ENCODE measurements around the gene GABRB3.

The GABRB3 gene

GRCh38 chr15:26673445-26673844, 99.4 kb downstream of the GABRB3 start:
- Mint-ChIP-seq H3K4me1 (ENCODE audit: low read depth) (no peaks in the 10 kb centered on the region), H3K36me3 (no peaks in the 10 kb centered on the region), H3K9me3 (ENCODE audit: low read depth) (no peaks in the 10 kb centered on the region), H3K4me3 (no peak overlapping the region), H3K27me3 (no peaks in the 10 kb centered on the region), H3K27ac (no peak overlapping the region)

GRCh38 chr15:26670116-26670515, 102.8 kb downstream of the GABRB3 start:
- Mint-ChIP-seq H3K4me3 (no peak overlapping the region), H3K36me3 (no peaks in the 10 kb centered on the region), H3K9me3 (ENCODE audit: low read depth) (no peaks in the 10 kb centered on the region), H3K27me3 (no peaks in the 10 kb centered on the region), H3K27ac (no peak overlapping the region), H3K4me1 (ENCODE audit: low read depth) (no peaks in the 10 kb centered on the region)

GRCh38 chr15:26667222-26667988, 105.5 kb downstream of the GABRB3 start:
- Mint-ChIP-seq H3K4me1 (ENCODE audit: low read depth) (no peaks in the 10 kb centered on the region), H3K4me3 (no peak overlapping the region), H3K9me3 (ENCODE audit: low read depth) (no peaks in the 10 kb centered on the region), H3K36me3 (no peaks in the 10 kb centered on the region), H3K27me3 (no peaks in the 10 kb centered on the region), H3K27ac (no peak overlapping the region)

- no peak overlapping the region for H3K27ac Mint-ChIP-seq
- H3K27me3 Mint-ChIP-seq, result no peaks in the 10 kb centered on the region
- H3K9me3 Mint-ChIP-seq (ENCODE audit: low read depth), result no peaks in the 10 kb centered on the region
- no peaks in the 10 kb centered on the region for H3K36me3 Mint-ChIP-seq
- no peak overlapping the region for H3K4me3 Mint-ChIP-seq
- no peaks in the 10 kb centered on the region for H3K4me1 Mint-ChIP-seq (ENCODE audit: low read depth)
These were observed 106.7 kb downstream of the GABRB3 start for GRCh38 chr15:26665957-26666791.

- Mint-ChIP-seq H3K27me3 (no peaks in the 10 kb centered on the region), H3K27ac (no peak overlapping the region), H3K4me3 (no peak overlapping the region), H3K36me3 (no peaks in the 10 kb centered on the region), H3K4me1 (ENCODE audit: low read depth) (no peaks in the 10 kb centered on the region), H3K9me3 (ENCODE audit: low read depth) (no peaks in the 10 kb centered on the region)
These were observed 110.6 kb downstream of the GABRB3 start for GRCh38 chr15:26662283-26662682.

GRCh38 chr15:26661748-26662147, 111.1 kb downstream of the GABRB3 start:
- no peaks in the 10 kb centered on the region for H3K9me3 Mint-ChIP-seq (ENCODE audit: low read depth)
- no peak overlapping the region for H3K27ac Mint-ChIP-seq
- no peaks in the 10 kb centered on the region for H3K36me3 Mint-ChIP-seq
- H3K4me1 Mint-ChIP-seq (ENCODE audit: low read depth), result no peaks in the 10 kb centered on the region
- no peak overlapping the region for H3K4me3 Mint-ChIP-seq
- H3K27me3 Mint-ChIP-seq, result no peaks in the 10 kb centered on the region

GRCh38 chr15:26661107-26661506, 111.8 kb downstream of the GABRB3 start:
- H3K27me3 Mint-ChIP-seq, result no peaks in the 10 kb centered on the region
- H3K4me1 Mint-ChIP-seq (ENCODE audit: low read depth), result no peaks in the 10 kb centered on the region
- H3K36me3 Mint-ChIP-seq, result no peaks in the 10 kb centered on the region
- H3K4me3 Mint-ChIP-seq, result no peak overlapping the region
- no peak overlapping the region for H3K27ac Mint-ChIP-seq
- H3K9me3 Mint-ChIP-seq (ENCODE audit: low read depth), result no peaks in the 10 kb centered on the region

GRCh38 chr15:26660241-26660640, 112.6 kb downstream of the GABRB3 start:
- no peak overlapping the region for H3K4me3 Mint-ChIP-seq
- H3K9me3 Mint-ChIP-seq (ENCODE audit: low read depth), result no peaks in the 10 kb centered on the region
- no peaks in the 10 kb centered on the region for H3K27me3 Mint-ChIP-seq
- no peak overlapping the region for H3K27ac Mint-ChIP-seq
- no peaks in the 10 kb centered on the region for H3K4me1 Mint-ChIP-seq (ENCODE audit: low read depth)
- H3K36me3 Mint-ChIP-seq, result no peaks in the 10 kb centered on the region

- H3K4me1 Mint-ChIP-seq (ENCODE audit: low read depth), result no peaks in the 10 kb centered on the region
- no peaks in the 10 kb centered on the region for H3K9me3 Mint-ChIP-seq (ENCODE audit: low read depth)
- H3K27me3 Mint-ChIP-seq, result no peaks in the 10 kb centered on the region
- H3K4me3 Mint-ChIP-seq, result no peak overlapping the region
- no peaks in the 10 kb centered on the region for H3K36me3 Mint-ChIP-seq
- H3K27ac Mint-ChIP-seq, result no peak overlapping the region
These were observed 114.6 kb downstream of the GABRB3 start for GRCh38 chr15:26658290-26658689.

GRCh38 chr15:26656080-26656479, 116.8 kb downstream of the GABRB3 start:
- H3K4me3 Mint-ChIP-seq, result no peak overlapping the region
- no peaks in the 10 kb centered on the region for H3K36me3 Mint-ChIP-seq
- H3K4me1 Mint-ChIP-seq (ENCODE audit: low read depth), result no peaks in the 10 kb centered on the region
- no peak overlapping the region for H3K27ac Mint-ChIP-seq
- no peaks in the 10 kb centered on the region for H3K9me3 Mint-ChIP-seq (ENCODE audit: low read depth)
- H3K27me3 Mint-ChIP-seq, result no peaks in the 10 kb centered on the region

GRCh38 chr15:26651909-26652308, 121.0 kb downstream of the GABRB3 start:
- Mint-ChIP-seq H3K4me1 (ENCODE audit: low read depth) (no peaks in the 10 kb centered on the region), H3K4me3 (no peak overlapping the region), H3K36me3 (no peaks in the 10 kb centered on the region), H3K9me3 (ENCODE audit: low read depth) (peaks cover 16% of the 10 kb centered on the region), H3K27me3 (no peaks in the 10 kb centered on the region), H3K27ac (no peak overlapping the region)

- H3K27ac Mint-ChIP-seq, result no peak overlapping the region
- H3K4me3 Mint-ChIP-seq, result no peak overlapping the region
- H3K27me3 Mint-ChIP-seq, result no peaks in the 10 kb centered on the region
- no peaks in the 10 kb centered on the region for H3K4me1 Mint-ChIP-seq (ENCODE audit: low read depth)
- H3K9me3 Mint-ChIP-seq (ENCODE audit: low read depth), result peaks cover 17% of the 10 kb centered on the region
- no peaks in the 10 kb centered on the region for H3K36me3 Mint-ChIP-seq
These were observed 124.2 kb downstream of the GABRB3 start for GRCh38 chr15:26648676-26649075.

- Mint-ChIP-seq H3K27ac (no peak overlapping the region), H3K4me1 (ENCODE audit: low read depth) (no peaks in the 10 kb centered on the region), H3K4me3 (no peak overlapping the region), H3K36me3 (no peaks in the 10 kb centered on the region), H3K27me3 (no peaks in the 10 kb centered on the region), H3K9me3 (ENCODE audit: low read depth) (peaks cover 20% of the 10 kb centered on the region)
These were observed 127.9 kb downstream of the GABRB3 start for GRCh38 chr15:26644948-26645347.

GRCh38 chr15:26641144-26641543, 131.7 kb downstream of the GABRB3 start:
- Mint-ChIP-seq H3K27me3 (no peaks in the 10 kb centered on the region), H3K9me3 (ENCODE audit: low read depth) (peaks cover 5% of the 10 kb centered on the region), H3K36me3 (no peaks in the 10 kb centered on the region), H3K27ac (no peak overlapping the region), H3K4me1 (ENCODE audit: low read depth) (no peaks in the 10 kb centered on the region), H3K4me3 (no peak overlapping the region)

- H3K36me3 Mint-ChIP-seq, result no peaks in the 10 kb centered on the region
- no peak overlapping the region for H3K27ac Mint-ChIP-seq
- no peaks in the 10 kb centered on the region for H3K4me1 Mint-ChIP-seq (ENCODE audit: low read depth)
- peaks cover 5% of the 10 kb centered on the region for H3K9me3 Mint-ChIP-seq (ENCODE audit: low read depth)
- no peak overlapping the region for H3K4me3 Mint-ChIP-seq
- no peaks in the 10 kb centered on the region for H3K27me3 Mint-ChIP-seq
These were observed 132.3 kb downstream of the GABRB3 start for GRCh38 chr15:26640601-26641000.
